HFFc6 (cell line): ENCODE measurements around the gene CTNNA1. TPM values are rescaled to one million over a fixed set of nuclear protein-coding genes. Genes with fewer than 3 reads are reported as not detected.
A peak's percentile ranks its signal among the peaks of the same experiment; 100 is the strongest.

ENCODE experiments used
- DNase-seq: peaks from one replicate; pipeline ENCODE4 v3.0.0-alpha.2; 2018
- H3K27ac Mint-ChIP-seq: 2 replicates; pipeline ENCODE4 v1.8.0; 2020; ENCODE audit warnings: mild to moderate bottlenecking, mixed read lengths
- H3K27me3 Mint-ChIP-seq: 2 replicates; pipeline ENCODE4 v1.8.0; 2021; ENCODE audit warnings: mild to moderate bottlenecking, moderate library complexity, mixed read lengths; ENCODE audit not compliant: insufficient read depth
- H3K36me3 Mint-ChIP-seq: 2 replicates; pipeline ENCODE4 v1.8.0; 2021; ENCODE audit warnings: low read depth, mixed read lengths
- H3K4me1 Mint-ChIP-seq: 2 replicates; pipeline ENCODE4 v1.8.0; 2020; ENCODE audit warnings: low read depth, mixed read lengths
- H3K4me3 Mint-ChIP-seq: 2 replicates; pipeline ENCODE4 v1.8.0; 2020; ENCODE audit warnings: mild to moderate bottlenecking, moderate library complexity, mixed read lengths
- H3K9me3 Mint-ChIP-seq: 2 replicates; pipeline ENCODE4 v1.8.0; 2020; ENCODE audit warnings: mild to moderate bottlenecking, mixed read lengths
- CTCF ChIP-seq: fragments of 200-600 bp; sonication (generic); IDR thresholded peaks from 2 replicates; pipeline ENCODE4 v1.5.0; 2021; ENCODE audit warnings: antibody characterized with exemption, mild to moderate bottlenecking
- total RNA-seq, 6 experiments: library from RNA; stranded (reverse); fragmentation: NEBNext Ultra II Directional; extraction: Animal tissue kit (Norgen Biotek cat#: 25700); gene quantifications; 2 replicates in 1 of 6; 3 replicates in 5 of 6; pipeline ENCODE4 v1.2.3, GENCODE V29; 2021

CTNNA1 gene
- total RNA-seq, 6 experiments from 2014 or later: 282 to 342 (median 292) TPM

- H3K9me3 Mint-ChIP-seq: no peaks in the 10 kb centered on the region
- no peak overlapping the region for H3K27ac Mint-ChIP-seq
- peaks cover 57% of the 10 kb centered on the region for H3K4me1 Mint-ChIP-seq
- peaks cover 1% of the 10 kb centered on the region for H3K27me3 Mint-ChIP-seq
- DNase-seq: no peak
- H3K36me3 Mint-ChIP-seq: peaks cover 38% of the 10 kb centered on the region
- H3K4me3 Mint-ChIP-seq: no peak overlapping the region
- TF ChIP-seq CTCF: no peak
These were observed 67.5 kb downstream of the CTNNA1 start for GRCh38 chr5:138820695-138821094.

- Mint-ChIP-seq H3K27ac (no peak overlapping the region), H3K27me3 (no peaks in the 10 kb centered on the region; the same call in 1 of the 2 replicates), H3K9me3 (no peaks in the 10 kb centered on the region), H3K36me3 (peaks cover 34% of the 10 kb centered on the region), H3K4me1 (peaks cover 40% of the 10 kb centered on the region), H3K4me3 (no peak overlapping the region)
- TF ChIP-seq CTCF: no peak
- DNase-seq: no peak
These were observed 71.3 kb downstream of the CTNNA1 start for GRCh38 chr5:138824516-138824915.

- TF ChIP-seq CTCF: peak; percentile 83
- Mint-ChIP-seq H3K27ac (peak overlapping the region; percentile 2; the same call in 1 of the 2 replicates), H3K4me1 (peaks cover 43% of the 10 kb centered on the region), H3K4me3 (no peak overlapping the region), H3K36me3 (peaks cover 34% of the 10 kb centered on the region), H3K9me3 (no peaks in the 10 kb centered on the region), H3K27me3 (no peaks in the 10 kb centered on the region; the same call in 1 of the 2 replicates)
- DNase-seq: no peak
These were observed 72.0 kb downstream of the CTNNA1 start for GRCh38 chr5:138824924-138825863.

- H3K36me3 Mint-ChIP-seq: peaks cover 30% of the 10 kb centered on the region
These were observed 75.3 kb downstream of the CTNNA1 start for GRCh38 chr5:138828556-138828955.

GRCh38 chr5:138829341-138829740 is 76.1 kb downstream of the CTNNA1 start:
- TF ChIP-seq CTCF: no peak
- Mint-ChIP-seq H3K4me1 (peaks cover 53% of the 10 kb centered on the region), H3K4me3 (no peak overlapping the region), H3K9me3 (no peaks in the 10 kb centered on the region), H3K36me3 (peaks cover 30% of the 10 kb centered on the region), H3K27ac (no peak overlapping the region), H3K27me3 (no peaks in the 10 kb centered on the region)
- no peak for DNase-seq

More at GRCh38 chr5:138828556-138828955, 75.3 kb downstream of the CTNNA1 start:
- H3K4me1 Mint-ChIP-seq: peaks cover 59% of the 10 kb centered on the region
- H3K27ac Mint-ChIP-seq: no peak overlapping the region
- TF ChIP-seq CTCF: no peak
- DNase-seq: no peak
- H3K27me3 Mint-ChIP-seq: no peaks in the 10 kb centered on the region
- H3K9me3 Mint-ChIP-seq: no peaks in the 10 kb centered on the region
- H3K4me3 Mint-ChIP-seq: no peak overlapping the region
